Uterus (tissue), 2 donors: ENCODE measurements around the gene CEP85L.

Source experiments
- CTCF ChIP-seq, 4 experiments: fragments of 200-600 bp in 2 of 4; fragments of 450-650 bp in 2 of 4; sonication (generic) in 2 of 4; IDR thresholded peaks; one replicate each; pipeline ENCODE4 v1.5.1; 2016 to 2019; ENCODE audit warnings: antibody characterized with exemption in 4 of 4, mild to moderate bottlenecking in 2 of 4, moderate library complexity in 1 of 4
- POLR2A ChIP-seq, 2 donors: fragments of 450-650 bp; IDR thresholded peaks; one replicate each; pipeline ENCODE4 v1.6.1; 2016; ENCODE audit warnings: antibody characterized with exemption in 2 of 2, mild to moderate bottlenecking in 1 of 2, moderate library complexity in 1 of 2

DNA sequence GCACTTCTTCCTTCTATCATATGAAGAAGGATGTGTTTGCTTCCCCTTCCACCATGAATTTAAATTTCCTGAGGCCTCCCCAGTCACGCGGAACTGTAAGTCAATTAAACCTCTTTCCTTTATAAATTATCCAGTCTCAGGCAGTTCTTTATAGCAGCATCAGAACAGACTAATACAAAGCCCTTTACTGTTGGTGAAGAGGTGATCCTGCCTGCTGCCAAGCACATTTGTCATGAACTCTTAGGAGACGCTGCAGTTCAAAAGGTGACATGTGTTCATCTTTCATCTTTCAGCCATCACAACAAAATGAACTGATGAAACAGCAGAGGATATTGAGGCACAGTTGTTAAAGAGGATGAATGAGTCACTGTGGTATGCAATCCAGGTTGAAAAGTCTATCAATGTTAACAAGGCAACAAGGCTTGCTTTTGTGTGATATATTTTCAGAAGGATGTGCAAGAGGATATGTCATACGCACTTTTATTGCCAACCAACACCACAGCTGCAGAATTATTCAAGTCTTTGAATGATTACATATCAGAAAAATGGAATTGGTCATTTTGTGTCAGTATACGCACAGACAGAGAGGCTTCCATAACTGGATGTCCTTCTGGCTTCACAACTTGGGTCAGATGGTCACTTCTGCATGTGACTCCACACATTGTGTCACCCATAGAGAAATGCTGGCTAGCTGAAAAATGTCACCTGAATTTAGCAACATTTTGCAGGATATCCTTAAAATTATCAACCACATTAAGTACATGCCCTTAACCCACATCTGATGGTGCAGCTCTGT is 155.7 kb downstream of the CEP85L start:
- TF ChIP-seq CTCF (IDR thresholded peaks at IDR 0.05) (no peak), POLR2A (IDR thresholded peaks at IDR 0.05) (no peak)
